ENCODE results near the gene TMEM61.

Gene TMEM61

GRCh38 chr1:55037733-55038551 lies 57.5 kb downstream of the TMEM61 start:
- no peak for DNase-seq

- no peak for DNase-seq
These were observed 58.1 kb downstream of the TMEM61 start for GRCh38 chr1:55038552-55038838.

GRCh38 chr1:55038974-55039341 lies 58.5 kb downstream of the TMEM61 start:
- DNase-seq: no peak

- DNase-seq: no peak
These were observed 59.1 kb downstream of the TMEM61 start, which contains the start of gene PCSK9 for GRCh38 chr1:55039342-55040082. TSS of gene PCSK9 (plus strand) at chr1:55039548. CDS start at chr1:55039838, 290 bp downstream.

GRCh38 chr1:55040083-55040932 lies 59.9 kb downstream of the TMEM61 start:
- DNase-seq: no peak

GRCh38 chr1:55040933-55041494 lies 60.6 kb downstream of the TMEM61 start:
- no peak for DNase-seq

GRCh38 chr1:55041613-55042012 lies 61.2 kb downstream of the TMEM61 start:
- DNase-seq: no peak
